NCI-H446 treated with DMSO at 0.1 percent for 48 hours (cell line): Measurements from ENCODE around the gene MRPL58.

Experiments used
- DNase-seq: peaks from one replicate; lab custom pipeline; 2025; lab: John Stamatoyannopoulos, UW

Gene MRPL58

DNA sequence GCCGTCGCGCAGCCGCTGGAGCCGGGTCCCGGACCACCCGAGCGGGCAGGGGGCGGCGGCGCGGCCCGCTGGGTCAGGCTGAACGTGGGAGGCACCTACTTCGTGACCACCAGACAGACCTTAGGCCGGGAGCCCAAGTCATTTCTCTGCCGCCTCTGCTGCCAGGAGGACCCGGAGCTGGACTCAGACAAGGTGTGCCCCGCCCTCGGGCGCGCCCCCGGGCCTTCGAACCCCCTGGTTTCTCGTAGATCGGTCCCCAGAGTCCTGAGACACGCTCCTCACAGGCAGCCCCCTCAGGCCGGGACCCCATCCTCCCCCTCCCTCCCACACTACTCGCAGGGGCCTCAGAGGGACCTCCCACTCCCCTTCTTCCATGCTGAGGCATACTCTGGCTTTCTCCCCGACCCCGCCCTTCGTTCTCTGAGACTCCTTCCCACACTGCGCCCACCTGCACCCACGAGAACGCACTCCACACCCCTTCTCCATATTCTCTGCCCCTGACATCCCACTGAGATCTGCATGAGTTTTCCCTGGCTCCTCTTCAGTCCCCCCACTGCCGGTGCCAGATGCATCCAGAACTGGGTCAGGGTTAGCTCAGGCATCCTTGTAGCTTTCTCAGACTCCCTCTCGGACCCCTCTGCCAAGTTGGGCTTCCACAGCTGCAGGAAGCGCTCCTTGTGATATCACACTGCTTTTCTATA lies 35.1 kb downstream of the MRPL58 start:
- DNase-seq, result no peak

DNA sequence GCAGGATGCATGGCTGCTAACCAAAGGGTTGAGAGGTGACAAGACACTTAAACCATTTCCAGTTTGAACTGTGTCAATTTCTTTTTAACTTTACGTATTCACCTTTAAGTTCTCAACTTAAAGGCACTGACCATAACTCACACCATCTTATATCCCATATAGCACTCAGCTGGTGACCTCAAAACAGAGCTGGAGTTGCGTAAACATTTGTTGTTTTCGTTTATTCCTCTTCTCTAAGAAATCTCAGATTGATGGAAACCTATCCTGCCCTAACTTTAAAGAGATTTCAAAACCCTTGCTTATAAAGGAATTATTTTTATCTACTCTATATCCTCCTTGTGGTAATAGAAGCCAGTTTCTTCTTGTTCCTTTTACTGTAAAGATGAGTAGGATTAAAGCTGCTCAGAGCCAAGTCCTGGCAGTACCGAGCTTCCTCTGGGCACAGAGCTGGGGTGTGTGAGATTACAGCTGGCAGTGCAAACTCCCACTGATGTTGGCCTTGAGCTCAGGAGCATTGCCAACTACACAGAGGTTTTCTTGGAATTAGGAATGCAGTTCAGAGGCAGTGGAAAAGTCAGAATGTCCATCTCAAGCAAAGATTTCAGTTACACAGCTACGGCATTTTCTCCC lies 35.9 kb downstream of the MRPL58 start:
- DNase-seq, result peak; percentile 27

DNA sequence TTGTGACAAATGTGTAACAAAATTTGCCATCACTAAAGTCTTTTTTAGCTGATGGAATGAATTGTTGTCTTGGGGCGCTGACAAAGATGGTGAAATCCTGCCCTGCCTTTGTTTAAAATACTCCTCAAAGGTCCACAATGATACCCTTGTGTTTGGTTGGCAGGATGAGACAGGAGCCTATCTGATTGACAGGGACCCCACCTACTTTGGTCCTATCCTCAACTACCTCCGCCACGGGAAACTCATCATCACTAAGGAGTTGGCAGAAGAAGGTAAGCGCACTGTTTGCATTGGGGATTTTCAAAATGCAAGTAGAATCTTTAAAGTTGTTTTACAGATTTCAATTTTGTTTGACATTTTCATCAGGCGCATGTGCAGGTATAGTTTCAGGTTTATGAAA lies 36.6 kb downstream of the MRPL58 start:
- no peak for DNase-seq

DNA sequence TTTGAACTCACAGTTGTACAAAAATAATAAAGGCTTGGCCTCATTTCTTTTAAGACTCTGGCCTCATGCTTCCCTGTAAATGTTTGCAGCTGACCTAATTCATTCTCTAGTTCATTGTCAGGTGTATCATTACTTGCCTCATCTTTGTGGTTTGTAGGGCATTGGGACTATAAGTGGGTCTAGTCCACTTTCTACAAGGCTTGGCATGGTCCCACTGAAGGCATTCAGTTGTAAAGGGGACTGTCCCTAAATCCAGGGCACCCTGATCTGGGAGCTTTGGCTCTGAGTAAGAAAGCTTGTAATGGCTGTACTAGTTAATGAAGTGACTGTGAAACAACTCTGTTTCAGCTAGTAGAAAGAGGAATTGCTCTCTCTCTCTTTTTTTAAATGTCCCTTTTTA lies 37.2 kb downstream of the MRPL58 start:
- no peak for DNase-seq

DNA sequence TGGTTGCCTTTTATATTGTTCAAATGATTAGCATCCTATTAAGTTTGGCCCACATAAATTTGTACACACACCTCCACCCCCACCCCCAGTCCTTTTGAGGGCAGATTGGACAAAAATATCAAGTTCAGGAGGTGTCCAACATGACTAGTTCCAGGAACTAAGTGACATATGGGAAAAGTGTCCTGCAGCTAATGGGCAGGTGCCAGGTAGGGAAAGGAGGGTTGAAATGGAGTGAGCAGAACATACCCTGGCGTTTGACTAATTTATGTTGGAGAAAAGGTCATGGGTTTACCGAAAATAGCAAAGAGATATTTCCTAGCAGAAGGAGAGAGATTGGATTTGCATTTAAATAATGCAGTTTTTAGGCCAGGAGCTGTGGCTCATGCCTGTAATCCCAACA lies 39.5 kb downstream of the MRPL58 start:
- no peak for DNase-seq

DNA sequence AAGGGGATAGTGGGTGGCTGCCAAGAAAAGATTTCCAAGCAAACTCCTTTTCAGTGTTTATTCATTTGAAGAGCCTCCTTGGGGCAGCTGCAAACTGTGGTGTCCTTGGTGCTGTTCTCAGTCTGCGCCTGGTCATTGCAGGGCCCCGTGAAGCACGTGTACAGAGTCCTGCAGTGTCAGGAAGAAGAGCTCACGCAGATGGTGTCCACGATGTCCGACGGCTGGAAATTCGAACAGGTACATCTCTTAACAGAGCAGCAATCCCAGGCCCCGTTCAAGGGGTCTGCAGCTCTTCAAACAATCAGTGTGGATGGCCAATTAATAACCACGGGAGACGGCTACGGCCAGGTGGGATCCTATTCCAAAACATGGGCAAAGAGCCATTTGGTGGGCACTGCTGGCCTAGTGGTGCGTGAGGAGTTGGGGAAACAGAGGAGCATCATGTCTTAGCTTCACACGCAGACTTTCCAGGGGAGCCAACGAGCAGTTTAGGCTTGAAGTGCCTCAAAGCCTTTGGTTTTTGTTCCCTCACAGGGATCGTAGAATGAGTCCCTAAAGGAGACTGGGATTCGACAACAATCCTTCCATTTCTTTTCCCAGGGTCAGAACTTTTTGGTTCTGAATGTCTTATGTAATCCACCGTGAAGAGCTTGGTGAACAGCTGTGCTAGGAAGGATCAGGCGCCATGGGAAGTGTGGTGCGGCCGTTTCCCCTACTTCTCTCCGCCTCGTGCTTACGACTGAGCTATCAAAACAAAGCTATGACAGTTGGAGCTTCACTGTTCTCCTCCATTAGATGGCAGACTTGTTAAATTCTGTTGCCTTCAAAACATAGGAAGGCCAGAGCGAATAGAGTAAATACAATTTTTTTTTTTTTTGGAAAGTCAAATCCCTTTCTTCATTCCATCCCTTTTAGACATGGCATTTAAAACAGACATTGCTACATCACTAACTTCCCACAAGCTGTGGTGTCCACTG lies 47.2 kb downstream of the MRPL58 start:
- DNase-seq, result no peak

DNA sequence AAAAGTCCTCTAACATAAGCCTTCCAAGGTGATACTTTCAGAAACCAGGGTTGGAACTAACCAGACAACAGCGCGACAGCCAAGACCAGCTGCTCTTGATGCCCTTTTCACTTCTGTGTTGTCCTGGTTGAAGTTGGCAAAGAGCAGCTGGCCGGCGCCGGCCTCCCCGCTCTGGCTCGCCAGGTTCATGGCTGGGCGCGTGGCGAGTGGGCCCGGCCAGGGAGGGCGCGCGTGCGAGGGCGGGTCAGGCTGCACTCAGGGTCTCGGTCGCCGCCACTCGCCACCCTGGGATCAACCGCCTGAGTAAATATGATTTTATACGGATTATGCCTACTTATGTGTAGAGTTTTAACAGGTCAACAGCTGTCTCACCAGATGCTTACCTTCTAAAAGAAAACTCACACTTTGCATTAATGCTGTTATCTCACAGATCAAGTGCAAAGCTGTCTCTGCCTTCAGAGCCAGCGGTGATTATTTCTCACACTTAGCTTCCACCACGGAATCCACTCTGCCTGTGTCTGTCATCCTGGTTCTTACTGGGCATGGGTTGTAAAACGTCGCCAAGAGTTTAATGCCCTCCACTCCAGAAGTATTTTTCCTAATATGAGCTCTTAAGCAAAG lies 48.1 kb downstream of the MRPL58 start:
- DNase-seq, result no peak

DNA sequence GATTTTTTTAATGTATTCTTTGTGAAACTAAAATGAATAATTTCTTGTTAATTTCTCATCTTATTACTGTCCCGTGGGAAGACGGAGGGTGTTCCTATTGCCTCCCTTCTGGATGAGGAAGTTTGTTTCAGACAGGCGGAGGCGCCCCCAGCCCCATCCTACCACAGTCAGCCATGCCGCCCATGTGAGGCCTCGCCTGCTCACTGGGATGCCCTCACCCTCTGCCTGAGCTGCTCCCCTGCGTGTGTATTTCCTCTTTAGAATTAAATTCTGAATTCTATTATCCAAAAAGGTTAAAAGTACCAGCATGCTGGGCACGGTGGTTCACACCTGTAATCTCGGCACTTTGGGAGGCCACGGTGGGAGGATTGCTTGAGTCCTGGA lies 48.6 kb downstream of the MRPL58 start:
- DNase-seq, result no peak

DNA sequence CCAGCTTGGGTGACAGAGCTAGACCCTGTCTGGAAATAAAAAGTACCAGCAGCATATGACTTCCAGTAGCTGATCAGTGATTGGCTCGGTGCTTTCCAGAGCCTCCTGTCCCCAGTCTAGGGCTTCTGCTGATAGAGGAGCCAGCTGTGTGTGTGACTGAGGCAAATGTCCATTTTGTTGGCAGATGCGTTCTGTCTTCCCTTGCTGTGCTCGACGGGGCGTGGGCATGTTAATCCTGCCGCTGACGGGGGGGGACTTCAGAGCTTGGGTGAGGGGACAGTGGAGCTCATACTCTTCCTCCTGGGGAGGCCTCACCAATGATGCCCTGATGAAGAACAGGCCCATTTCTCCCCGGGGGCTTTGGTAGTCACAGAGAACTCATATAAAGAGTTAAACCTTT lies 49.1 kb downstream of the MRPL58 start:
- DNase-seq, result no peak

DNA sequence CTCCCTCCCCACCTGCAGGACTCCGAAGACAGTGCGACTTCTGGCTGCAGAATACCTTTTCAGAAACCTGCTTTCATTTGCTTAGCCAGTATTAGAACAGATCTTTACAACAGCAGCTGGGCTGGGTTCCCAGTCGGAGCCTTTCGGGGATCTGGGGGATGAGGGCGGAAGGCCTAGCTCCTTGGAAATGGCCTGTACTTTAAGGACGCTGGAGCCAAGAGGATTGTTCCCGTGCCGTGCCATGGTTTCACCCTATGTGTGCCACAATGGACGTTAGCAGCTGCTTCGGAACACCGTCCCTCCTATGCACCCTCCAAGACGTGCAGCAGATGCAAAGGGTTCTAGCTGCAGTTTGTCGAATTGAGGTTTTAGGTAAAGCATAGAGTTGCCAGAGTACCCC lies 50.7 kb downstream of the MRPL58 start:
- no peak for DNase-seq

DNA sequence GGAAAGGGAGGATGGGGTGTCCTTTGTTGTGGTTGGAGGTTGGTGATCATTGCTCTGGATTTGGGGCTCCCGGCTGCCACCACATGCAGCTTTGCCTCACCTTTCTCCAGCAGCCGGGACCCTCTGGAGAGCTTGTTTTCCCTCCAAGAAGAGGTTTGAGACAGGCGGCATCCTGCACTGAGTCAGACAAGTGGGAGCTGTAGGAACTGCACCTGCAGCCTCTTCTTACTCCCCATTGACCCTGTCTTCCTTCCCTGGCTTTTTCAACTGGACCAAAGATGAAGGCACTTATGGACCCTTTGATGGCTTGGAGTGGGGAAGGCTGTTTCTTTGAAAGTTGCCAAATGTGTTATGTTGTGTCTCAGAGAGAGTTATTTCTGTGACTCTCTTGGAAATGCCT lies 51.2 kb downstream of the MRPL58 start:
- no peak for DNase-seq

DNA sequence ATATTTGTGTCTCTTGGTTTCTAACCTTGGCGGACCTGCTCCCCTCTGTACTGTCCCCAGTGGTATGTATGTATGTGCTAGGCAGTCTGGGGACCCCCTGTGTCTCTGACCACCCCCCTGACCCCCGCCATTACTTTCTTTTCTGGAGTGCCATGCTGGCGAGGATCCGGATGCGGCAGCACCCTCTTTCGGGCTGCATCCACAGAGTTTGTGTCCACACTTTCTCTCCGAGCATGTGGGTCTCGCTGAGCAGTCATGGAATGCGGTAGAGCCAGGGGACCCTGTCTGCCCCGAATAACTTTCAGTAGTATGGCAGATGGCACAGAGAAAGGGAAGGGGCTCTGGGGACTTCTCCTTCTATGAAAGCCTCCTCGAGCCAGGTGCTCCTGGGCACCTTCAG lies 51.6 kb downstream of the MRPL58 start:
- DNase-seq, result no peak

DNA sequence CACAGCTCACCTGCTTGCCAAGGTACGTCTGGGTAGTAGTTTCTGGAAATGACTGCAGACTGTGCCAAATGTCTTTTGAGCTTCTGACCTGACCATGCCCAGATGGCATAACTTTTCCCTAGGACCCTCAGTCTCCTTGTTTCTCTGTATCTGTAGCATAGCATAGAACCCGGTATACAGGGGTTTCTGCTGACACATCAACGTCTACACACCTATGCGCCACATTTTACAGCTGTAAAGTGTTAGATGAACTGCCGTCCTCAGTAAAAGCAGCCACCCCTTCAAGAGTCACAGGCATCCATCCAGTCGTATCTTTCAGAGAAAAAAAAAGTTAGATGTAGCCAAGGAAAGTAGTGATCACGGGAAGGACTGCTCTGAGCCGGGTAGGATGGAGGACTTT lies 52.0 kb downstream of the MRPL58 start:
- DNase-seq, result no peak

DNA sequence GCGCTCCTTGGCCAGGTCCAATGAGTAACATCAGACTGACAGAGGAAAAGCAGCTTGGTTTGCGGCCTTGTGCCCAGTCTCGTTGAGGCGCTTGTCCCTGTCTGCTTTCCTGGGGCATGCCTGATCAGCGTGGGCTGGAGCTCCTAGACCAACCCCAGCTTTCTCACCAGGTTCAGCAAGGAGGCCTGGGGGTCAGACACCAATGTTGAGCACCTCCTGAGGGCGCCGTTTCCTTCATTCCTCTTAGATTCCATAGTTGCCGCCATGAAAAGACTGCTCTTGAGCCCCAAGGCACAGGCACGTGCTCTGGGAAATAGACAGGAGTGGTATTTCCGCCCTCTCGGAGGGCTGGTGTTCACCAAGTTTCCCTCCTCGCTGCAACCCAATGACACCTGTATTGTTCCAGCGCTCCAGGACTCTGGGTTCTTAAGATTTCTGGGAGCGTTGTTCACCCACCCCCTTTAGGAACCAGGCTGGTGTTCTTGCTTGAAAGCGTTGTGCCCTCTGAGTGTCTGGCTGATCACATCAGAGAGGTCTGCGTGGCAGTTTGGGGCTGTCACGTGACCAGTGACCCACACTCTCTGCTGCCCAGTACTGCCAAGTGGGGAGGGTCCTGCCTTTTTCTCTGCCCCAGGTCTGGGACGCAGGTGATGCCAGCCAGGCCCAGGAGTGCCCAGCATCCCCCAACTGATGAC lies 52.5 kb downstream of the MRPL58 start:
- DNase-seq, result no peak

DNA sequence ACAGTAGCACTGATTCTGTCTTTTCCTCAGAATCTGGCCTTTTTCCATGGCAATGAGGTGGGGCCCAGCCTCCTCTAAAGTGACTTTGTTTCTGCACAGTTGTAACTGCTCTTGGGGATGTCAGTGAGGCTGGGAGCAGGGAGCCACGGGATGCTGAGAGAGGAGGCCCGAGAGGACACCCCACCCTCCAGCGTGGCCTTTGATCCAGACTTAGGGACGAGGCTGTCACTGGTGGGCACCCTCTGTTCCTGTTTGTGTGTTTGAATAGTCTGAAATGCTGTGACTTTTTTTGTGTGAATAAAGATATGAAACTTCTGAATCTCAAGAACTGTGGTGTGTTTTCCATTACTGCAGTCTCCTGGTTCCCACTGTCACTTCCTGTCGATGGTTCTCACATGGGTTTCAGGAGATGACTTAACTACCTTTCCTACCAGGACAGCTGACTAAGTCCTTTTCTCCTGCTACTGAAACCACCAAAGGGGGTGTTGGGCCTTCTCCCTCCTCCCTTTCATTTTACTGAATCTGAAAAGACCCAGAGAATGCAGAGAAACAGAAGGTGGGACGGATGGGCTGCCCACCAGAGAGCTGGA lies 53.2 kb downstream of the MRPL58 start:
- DNase-seq, result no peak

DNA sequence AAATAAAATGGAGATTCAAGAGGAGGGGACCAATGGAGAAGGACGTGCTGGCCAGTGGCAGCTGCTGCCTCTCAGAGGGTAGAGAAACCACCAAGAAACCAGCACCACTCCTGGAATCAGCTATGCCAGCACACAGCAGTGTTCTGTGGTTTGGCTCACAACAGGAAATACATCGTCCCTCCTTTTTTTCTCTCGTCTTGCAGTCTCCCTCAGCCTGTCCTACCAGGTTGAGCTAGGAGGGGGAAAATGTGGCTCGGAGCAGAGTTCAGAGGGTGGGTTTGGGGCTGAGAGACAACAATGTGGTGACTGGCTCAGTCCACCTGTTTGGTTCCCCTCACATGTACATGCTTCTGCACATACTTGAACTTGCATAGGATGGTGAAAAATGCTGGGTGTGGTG lies 55.4 kb downstream of the MRPL58 start:
- DNase-seq, result no peak

DNA sequence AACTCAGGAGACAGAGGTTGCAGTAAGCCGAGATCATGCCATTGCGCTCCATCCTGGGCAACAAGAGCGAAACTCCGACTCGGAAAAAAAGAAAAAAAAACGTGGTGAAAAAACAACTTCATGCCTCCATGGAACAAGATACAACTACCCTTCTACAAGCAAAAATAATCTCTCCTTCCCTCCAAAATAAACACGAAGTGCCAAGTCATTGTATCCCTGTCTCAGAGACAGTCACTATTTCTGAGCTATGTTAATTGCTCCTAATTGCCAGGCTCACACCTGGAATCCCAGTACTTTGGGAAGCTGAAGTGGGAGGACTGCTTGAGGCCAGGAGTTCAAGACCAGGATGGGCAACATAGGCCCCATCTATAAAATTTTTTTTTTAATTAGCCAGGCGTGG lies 56.3 kb downstream of the MRPL58 start:
- DNase-seq, result no peak

DNA sequence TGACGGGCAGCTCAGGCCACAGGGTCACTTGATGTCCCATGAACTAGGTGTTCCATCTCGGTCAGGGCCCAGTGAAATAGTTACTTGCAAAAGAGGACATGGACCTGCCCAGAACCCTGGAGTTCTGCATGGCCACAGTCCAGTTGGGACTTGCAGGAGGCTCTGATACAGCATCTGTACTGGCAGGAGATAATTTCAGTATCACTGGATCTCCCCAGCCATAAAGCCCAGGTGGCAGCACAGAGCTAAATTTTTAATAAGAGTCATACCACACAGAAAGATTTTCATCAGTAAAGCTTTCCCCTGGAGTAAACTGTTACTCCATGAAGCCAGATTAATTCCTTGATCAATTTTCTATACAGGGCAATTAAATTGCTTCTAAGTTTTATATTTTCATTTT lies 57.3 kb downstream of the MRPL58 start:
- DNase-seq, result no peak
